HepG2 (cell line): ENCODE measurements around the gene CCNB1. TPM values are rescaled to one million over a fixed set of nuclear protein-coding genes. Genes with fewer than 3 reads are reported as not detected.
A peak's percentile ranks its signal among the peaks of the same experiment; 100 is the strongest.

Experiments used
- ATAC-seq: fragments of 200-7000 bp; cut with Tn5 transposase; 3 replicates; pipeline ENCODE4 v1.9.1; 2020; ENCODE audit warnings: mild to moderate bottlenecking, moderate library complexity
- BruUV-seq: library from RNA; stranded (reverse); fragments of 400-500 nt; replicated peaks from 2 replicates; lab custom pipeline; 2021; lab: Mats Ljungman, UMichigan
- CTCF ChIA-PET: fragments of 300-600 bp; formaldehyde crosslinking; extraction: SDS; loops from one replicate; lab custom pipeline; 2021; ENCODE audit warnings: low total read pairs, inconsistent platforms, low intra/inter-chr PET ratio; lab: Yijun Ruan, JAX
- POLR2A ChIA-PET: fragments of 350-600 bp; sonication (Branson Sonifier 250); formaldehyde crosslinking; loops from one replicate; lab custom pipeline; 2020; ENCODE audit warnings: antibody characterized with exemption, inconsistent platforms; lab: Yijun Ruan, JAX
- DNase-seq: peaks from one replicate; pipeline ENCODE4 v3.0.0-alpha.2; 2015; ENCODE audit warnings: low spot score
- FAIRE-seq: peaks from 3 replicates; lab custom pipeline; 2011; peaks lifted over from hg19 to GRCh38; lab: Jason Lieb, UNC
- H2AFZ ChIP-seq: one replicate; pipeline ENCODE4 v1.6.1; 2011; ENCODE audit warnings: low read length, inconsistent platforms
- H3K27ac ChIP-seq: fragments of 300-600 bp; 3 replicates; pipeline ENCODE4 v1.8.0; 2011; ENCODE audit warnings: mixed run types, mild to moderate bottlenecking, mixed read lengths, low read length, inconsistent platforms; ENCODE audit not compliant: insufficient read depth; ENCODE audit errors: extremely low read length
- H3K27me3 ChIP-seq, 2 experiments: fragments of 200-600 bp in 1 of 2; 2 replicates in 1 of 2; 3 replicates in 1 of 2; pipeline versions ENCODE4 v1.6.0 to v1.8.0; 2011; ENCODE audit warnings: low read length in 2 of 2, mild to moderate bottlenecking in 2 of 2, moderate library complexity in 2 of 2, inconsistent platforms in 1 of 2; ENCODE audit not compliant: insufficient read depth in 2 of 2, control insufficient read depth in 1 of 2
- H3K36me3 ChIP-seq, 2 experiments: fragments of 200-600 bp in 1 of 2; replicated peaks in 1 of 2; 2 replicates in 1 of 2; 3 replicates in 1 of 2; pipeline versions ENCODE4 v1.5.1 to v1.8.0; 2011; ENCODE audit warnings: low read length in 2 of 2, inconsistent platforms in 1 of 2; ENCODE audit not compliant: insufficient read depth in 2 of 2, control insufficient read depth in 1 of 2
- H3K4me1 ChIP-seq: 2 replicates; pipeline ENCODE4 v1.5.1; 2012; ENCODE audit warnings: low read length, inconsistent platforms; ENCODE audit not compliant: insufficient read depth
- H3K4me2 ChIP-seq: 2 replicates; pipeline ENCODE4 v1.6.0; 2011; ENCODE audit warnings: low read depth, low read length, inconsistent platforms
- H3K4me3 ChIP-seq, 3 experiments: fragments of 200-600 bp in 1 of 3; sonication (generic), shearing (Covaris generic) in 1 of 3; replicated peaks in 1 of 3; 2 replicates each; pipeline ENCODE4 v1.5.1; 2011 to 2016; ENCODE audit warnings: low read length in 3 of 3, inconsistent platforms in 2 of 3, low read depth in 2 of 3, mild to moderate bottlenecking in 2 of 3, control low read depth in 1 of 3, mixed read lengths in 1 of 3; ENCODE audit not compliant: insufficient read depth in 1 of 3
- H3K79me2 ChIP-seq: one replicate; pipeline ENCODE4 v1.6.1; 2011; ENCODE audit warnings: low read length, inconsistent platforms; ENCODE audit not compliant: insufficient read depth
- H3K9ac ChIP-seq: 2 replicates; pipeline ENCODE4 v1.6.0; 2011; ENCODE audit warnings: mild to moderate bottlenecking, low read depth, low read length, inconsistent platforms; ENCODE audit not compliant: insufficient read depth
- H3K9me3 ChIP-seq: 2 replicates; pipeline ENCODE4 v1.5.1; 2012; ENCODE audit warnings: mild to moderate bottlenecking, low read length
- H4K20me1 ChIP-seq: 2 replicates; pipeline ENCODE4 v1.6.0; 2011; ENCODE audit warnings: inconsistent platforms, mild to moderate bottlenecking, low read length, moderate library complexity; ENCODE audit not compliant: insufficient read depth
- DRAP1 ChIP-seq: IDR thresholded peaks from 2 replicates; pipeline ENCODE4 v1.6.1; 2016; ENCODE audit warnings: missing genetic modification reagents, missing compliant biosample characterization
- FOXA3 ChIP-seq: IDR thresholded peaks from 2 replicates; pipeline ENCODE4 v1.6.1; 2016; ENCODE audit warnings: missing genetic modification reagents, missing compliant biosample characterization
- HMGXB4 ChIP-seq, 2 experiments: sonication (generic) in 1 of 2; formaldehyde crosslinking in 1 of 2; IDR thresholded peaks; 2 replicates each; pipeline versions ENCODE4 v1.4.0 to v1.6.1; 2018 to 2020; ENCODE audit warnings: missing genetic modification reagents in 2 of 2, borderline replicate concordance in 1 of 2, low read depth in 1 of 2, mild to moderate bottlenecking in 1 of 2, missing biosample characterization in 1 of 2
- HOXA5 ChIP-seq: sonication (generic); formaldehyde crosslinking; IDR thresholded peaks from 2 replicates; pipeline ENCODE4 v1.4.0; 2020; ENCODE audit warnings: missing genetic modification reagents
- KLF6 ChIP-seq: IDR thresholded peaks from 2 replicates; pipeline ENCODE4 v1.8.0; 2016; ENCODE audit warnings: missing biosample characterization, missing genetic modification reagents
- MAFK ChIP-seq, 2 experiments: IDR thresholded peaks in 1 of 2; conservative IDR thresholded peaks in 1 of 2; 2 replicates each; pipeline ENCODE4 v1.6.1; 2011; ENCODE audit warnings: improper control_type of control experiment in 2 of 2, low read length in 2 of 2
- MIER2 ChIP-seq: IDR thresholded peaks from 2 replicates; pipeline ENCODE4 v1.6.1; 2016; ENCODE audit warnings: missing biosample characterization, missing genetic modification reagents
- NFKBIZ ChIP-seq: IDR thresholded peaks from 2 replicates; pipeline ENCODE4 v1.6.1; 2018; ENCODE audit warnings: missing genetic modification reagents, missing compliant biosample characterization
- RARA ChIP-seq: IDR thresholded peaks from 2 replicates; pipeline ENCODE4 v1.6.1; 2016; ENCODE audit warnings: missing genetic modification reagents, missing compliant biosample characterization
- RFXANK ChIP-seq: IDR thresholded peaks from 2 replicates; pipeline ENCODE4 v1.6.1; 2016
- TOPORS ChIP-seq: sonication (generic); formaldehyde crosslinking; IDR thresholded peaks from 2 replicates; pipeline ENCODE4 v1.8.0; 2023; ENCODE audit warnings: mild to moderate bottlenecking, missing genetic modification reagents
- ZBTB20 ChIP-seq: sonication (generic); formaldehyde crosslinking; IDR thresholded peaks from 2 replicates; pipeline ENCODE4 v1.8.1; 2023; ENCODE audit warnings: missing genetic modification reagents, low read depth, mild to moderate bottlenecking, borderline replicate concordance
- ZBTB37 ChIP-seq: sonication (generic); formaldehyde crosslinking; IDR thresholded peaks from 2 replicates; pipeline ENCODE4 v1.4.0; 2020; ENCODE audit warnings: mild to moderate bottlenecking, missing genetic modification reagents
- ZFP1 ChIP-seq: IDR thresholded peaks from 2 replicates; pipeline ENCODE4 v1.6.1; 2016
- ZNF124 ChIP-seq: sonication (generic); formaldehyde crosslinking; IDR thresholded peaks from 2 replicates; pipeline ENCODE4 v1.4.0; 2020; ENCODE audit warnings: missing genetic modification reagents
- ZNF160 ChIP-seq: sonication (generic); formaldehyde crosslinking; IDR thresholded peaks from 2 replicates; pipeline ENCODE4 v1.8.0; 2022; ENCODE audit warnings: mild to moderate bottlenecking, inconsistent platforms, missing genetic modification reagents
- ZNF224 ChIP-seq: sonication (generic); formaldehyde crosslinking; IDR thresholded peaks from 2 replicates; pipeline ENCODE4 v1.5.0; 2020; ENCODE audit warnings: mild to moderate bottlenecking, missing genetic modification reagents
- ZNF331 ChIP-seq: sonication (generic); formaldehyde crosslinking; IDR thresholded peaks from 2 replicates; pipeline ENCODE4 v1.4.0; 2020; ENCODE audit warnings: missing genetic modification reagents
- ZNF33B ChIP-seq: sonication (generic); formaldehyde crosslinking; IDR thresholded peaks from 2 replicates; pipeline ENCODE4 v1.5.1; 2020; ENCODE audit warnings: mild to moderate bottlenecking, missing genetic modification reagents
- ZNF605 ChIP-seq: sonication (generic); formaldehyde crosslinking; IDR thresholded peaks from 2 replicates; pipeline ENCODE4 v1.8.0; 2022; ENCODE audit warnings: mild to moderate bottlenecking, missing genetic modification reagents
- ZNF607 ChIP-seq: sonication (generic); formaldehyde crosslinking; IDR thresholded peaks from 2 replicates; pipeline ENCODE4 v1.5.1; 2020; ENCODE audit warnings: missing genetic modification reagents, mild to moderate bottlenecking, borderline replicate concordance
- ZNF781 ChIP-seq: sonication (generic); formaldehyde crosslinking; IDR thresholded peaks from 2 replicates; pipeline ENCODE4 v1.5.1; 2020; ENCODE audit warnings: borderline replicate concordance, mild to moderate bottlenecking, missing genetic modification reagents; ENCODE audit errors: not compliant biosample characterization
- ZNF841 ChIP-seq: sonication (generic); formaldehyde crosslinking; IDR thresholded peaks from 2 replicates; pipeline ENCODE4 v1.8.1; 2023; ENCODE audit warnings: missing genetic modification reagents, borderline replicate concordance
- WGBS: methylation state at CpG from one replicate; pipeline ENCODE4 v1.1.6; 2017; ENCODE audit warnings: low lambda C conversion rate; 5-methylcytosine and 5-hydroxymethylcytosine counted together
- in situ Hi-C: cut with HindIII; loops from 2 replicates; pipeline ENCODE4 v1.10.0; 2017; ENCODE audit warnings: low pct_unique_long_range_greater_than_20kb; ENCODE audit not compliant: extremely low pct_ligation_motif_present
- intact Hi-C: fragments of 100-400 bp; cut with micrococcal nuclease; formaldehyde crosslinking; loops from one replicate; pipeline ENCODE4 v1.10.0; 2022; ENCODE audit not compliant: unreplicated experiment
- polyA plus RNA-seq, 8 experiments: library from polyadenylated mRNA; depleted of rRNA in 3 of 8; stranded (reverse) in 7 of 8; unstranded in 1 of 8; fragments of >200 nt; fragmentation: Illumina TruSeq in 4 of 8; extraction: Trizol in 4 of 8; gene quantifications; 2 replicates each; pipeline versions ENCODE4 v1.2.1 to v1.2.3, GENCODE V29; 2011 to 2016; ENCODE audit warnings: low read depth in 4 of 8, missing spikeins in 1 of 8, mixed read lengths in 1 of 8; ENCODE audit not compliant: insufficient read depth in 1 of 8
- total RNA-seq, 5 experiments: library from RNA; depleted of rRNA; stranded (reverse); fragments of >200 nt; fragmentation: Illumina TruSeq; extraction: Trizol; gene quantifications; 2 replicates each; pipeline ENCODE4 v1.2.3, GENCODE V29; 2016; ENCODE audit warnings: low read depth in 1 of 5

Gene CCNB1
- total and polyA plus RNA-seq, 2 of the 13 experiments (the other 11 are each of a cell fraction or from before 2014, with no cell fraction given) = 82.3 to 316 TPM

GRCh38 chr5:69206528-69207190, 39.7 kb downstream of the CCNB1 start (continued):
- no peak for TF ChIP-seq HMGXB4 (CRISPR knock-in tag; IDR thresholded peaks at IDR 0.05; ENCODE audit: borderline replicate concordance in 1 of 2, low read depth in 1 of 2)
- no peak for TF ChIP-seq ZNF605 (CRISPR knock-in tag)
- no peak for TF ChIP-seq MIER2 (CRISPR knock-in tag)
- no peak for TF ChIP-seq TOPORS
- TF ChIP-seq ZBTB20 (CRISPR knock-in tag) = 0 out of 2 replicates have a peak, but pooled peaks have one; percentile 57
- TF ChIP-seq FOXA3 (CRISPR knock-in tag) = 0 out of 2 replicates have a peak, but pooled peaks have one; percentile 18
- TF ChIP-seq RARA (CRISPR knock-in tag) = peak; percentile 33; the same call in 1 of the 2 replicates
- TF ChIP-seq ZNF331 (CRISPR knock-in tag) = no peak

- Histone ChIP-seq H3K9me3 (no peaks in the 10 kb centered on the region), H3K4me2 (no peak overlapping the region), H3K36me3 (peaks cover 0 to 2% of the 10 kb centered on the region in 2 experiments; a peak in 1 of 5 replicates), H2AFZ (no peak overlapping the region), H3K27ac (no peak overlapping the region), H3K9ac (no peak overlapping the region), H3K27me3 (no peaks in the 10 kb centered on the region), H3K79me2 (no peaks in the 10 kb centered on the region), H4K20me1 (no peaks in the 10 kb centered on the region), H3K4me1 (peaks cover 27% of the 10 kb centered on the region), H3K4me3 (no peak overlapping the region)
- ATAC-seq (no peak), DNase-seq (no peak), FAIRE-seq (no peak)
- BruUV-seq = no TSS peak
- ChIA-PET POLR2A (no interaction called here), CTCF (no interaction called here)
- 90% methylated on average over 2 of the region's 2 CpGs for WGBS
- intact Hi-C loops (no loop called here), in situ Hi-C loops (no loop called here)
- no peak for TF ChIP-seq ZNF224 (CRISPR knock-in tag)
- no peak for TF ChIP-seq HOXA5
- no peak for TF ChIP-seq MAFK (conservative IDR thresholded peaks at IDR 0.05 in 1 of 2, IDR thresholded peaks at IDR 0.05 in 1 of 2; ENCODE audit: low read length in 2 of 2)
- no peak for TF ChIP-seq ZNF607 (CRISPR knock-in tag)
- no peak for TF ChIP-seq ZNF781 (CRISPR knock-in tag)
- no peak for TF ChIP-seq ZNF124 (CRISPR knock-in tag)
- no peak for TF ChIP-seq KLF6 (CRISPR knock-in tag)
- no peak for TF ChIP-seq ZNF33B
- no peak for TF ChIP-seq ZNF160 (CRISPR knock-in tag)
- TF ChIP-seq ZNF841 = no peak
- TF ChIP-seq RFXANK (CRISPR knock-in tag) = no peak
- TF ChIP-seq NFKBIZ (CRISPR knock-in tag) = no peak
- TF ChIP-seq DRAP1 (CRISPR knock-in tag) = no peak
- TF ChIP-seq ZFP1 (CRISPR knock-in tag) = no peak
- TF ChIP-seq ZBTB37 (CRISPR knock-in tag) = no peak
Measured at GRCh38 chr5:69209602-69210001, 42.7 kb downstream of the CCNB1 start.
